Osteoblast (primary cell): ENCODE data around the gene SELENOP. TPM values are rescaled to one million over a fixed set of nuclear protein-coding genes. Genes with fewer than 3 reads are reported as not detected.

Experiments used
- DNase-seq: peaks from one replicate; pipeline ENCODE4 v3.0.0; 2011; ENCODE audit warnings: low spot score, mixed read lengths; ENCODE audit not compliant: insufficient read length; ENCODE audit errors: missing footprints
- H2AFZ ChIP-seq: 2 replicates; pipeline ENCODE4 v1.6.0; 2011; ENCODE audit warnings: mild to moderate bottlenecking, low read length
- H3K27ac ChIP-seq: 2 replicates; pipeline ENCODE4 v1.5.1; 2011; ENCODE audit warnings: mild to moderate bottlenecking, low read depth, low read length, moderate library complexity
- H3K27me3 ChIP-seq: 2 replicates; pipeline ENCODE4 v1.6.0; 2012; ENCODE audit warnings: mild to moderate bottlenecking, control low read depth, inconsistent platforms, low read length, moderate library complexity; ENCODE audit not compliant: insufficient read depth
- H3K36me3 ChIP-seq: 2 replicates; pipeline ENCODE4 v1.5.1; 2011; ENCODE audit warnings: mild to moderate bottlenecking, low read length, control low read depth, moderate library complexity; ENCODE audit not compliant: insufficient read depth
- H3K4me1 ChIP-seq: 2 replicates; pipeline ENCODE4 v1.5.1; 2011; ENCODE audit warnings: mild to moderate bottlenecking, low read length, control low read depth, moderate library complexity; ENCODE audit not compliant: insufficient read depth
- H3K4me2 ChIP-seq: 2 replicates; pipeline ENCODE4 v1.6.0; 2011; ENCODE audit warnings: mild to moderate bottlenecking, low read length; ENCODE audit not compliant: insufficient read depth
- H3K4me3 ChIP-seq: fragments of 200-600 bp; sonication (generic); 3 replicates; pipeline ENCODE4 v1.5.1; 2012; ENCODE audit warnings: mild to moderate bottlenecking, low read length, inconsistent platforms; ENCODE audit not compliant: insufficient read depth
- H3K79me2 ChIP-seq: 2 replicates; pipeline ENCODE4 v1.6.0; 2012; ENCODE audit warnings: mild to moderate bottlenecking, low read length, control low read depth, inconsistent platforms; ENCODE audit not compliant: insufficient read depth
- H3K9me3 ChIP-seq: 2 replicates; pipeline ENCODE4 v1.5.1; 2011; ENCODE audit warnings: low read depth, low read length, control low read depth
- H4K20me1 ChIP-seq: 2 replicates; pipeline ENCODE4 v1.6.0; 2012; ENCODE audit warnings: mild to moderate bottlenecking, low read length, control low read depth; ENCODE audit not compliant: insufficient read depth
- total RNA-seq: library from RNA; depleted of rRNA; stranded (reverse); fragments of >200 nt; gene quantifications from 2 replicates; pipeline ENCODE4 v1.2.3, GENCODE V29; 2012
- TF ChIP-seq, protein P1 (sequence below): IDR thresholded peaks from 2 replicates; pipeline ENCODE4 v1.5.1; 2011; ENCODE audit warnings: mild to moderate bottlenecking, low read depth, low read length, moderate library complexity; ENCODE audit errors: extremely low read depth

Gene SELENOP
- total RNA-seq, 1 donor, result 171 TPM

DNA sequence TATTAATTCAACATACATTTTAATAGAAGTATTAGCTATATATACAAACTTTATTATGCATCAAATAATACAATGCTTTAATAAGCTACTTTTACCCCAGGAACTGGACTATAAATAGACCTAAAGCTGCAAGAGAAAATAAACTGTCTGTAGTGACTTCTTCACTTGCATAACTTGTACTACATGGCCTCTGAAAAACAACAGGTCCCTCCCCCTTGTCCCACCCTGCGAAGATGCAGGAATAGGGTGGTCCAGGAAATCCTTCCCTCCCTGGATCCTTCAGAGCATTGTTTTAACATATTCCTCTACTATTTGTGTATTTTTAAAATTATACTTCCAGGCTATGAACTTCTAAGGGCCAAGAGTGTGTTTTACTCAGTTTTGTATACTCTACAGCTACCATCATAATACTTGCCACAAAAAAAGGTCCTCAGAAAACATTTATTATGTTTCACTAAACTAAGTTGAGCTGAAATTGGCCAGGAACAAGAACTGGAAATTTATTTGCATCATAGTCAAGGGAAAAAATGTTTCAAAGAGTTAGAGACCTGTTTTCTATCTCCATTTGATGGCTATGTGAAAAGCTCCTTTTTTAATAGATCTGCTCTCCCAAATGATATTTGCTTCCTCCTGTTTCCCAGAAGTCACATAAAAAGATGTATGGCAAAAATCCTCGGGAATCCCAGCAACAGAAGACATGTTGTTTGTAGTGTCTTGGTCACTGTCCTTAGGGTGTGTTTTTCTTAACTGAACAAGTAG, 15.2 kb upstream of the SELENOP start:
- H3K27ac ChIP-seq, result no peak overlapping the region
- H3K79me2 ChIP-seq, result no peaks in the 10 kb centered on the region
- no peaks in the 10 kb centered on the region for H3K4me1 ChIP-seq
- H3K27me3 ChIP-seq, result no peaks in the 10 kb centered on the region
- TF ChIP-seq, protein P1, sequence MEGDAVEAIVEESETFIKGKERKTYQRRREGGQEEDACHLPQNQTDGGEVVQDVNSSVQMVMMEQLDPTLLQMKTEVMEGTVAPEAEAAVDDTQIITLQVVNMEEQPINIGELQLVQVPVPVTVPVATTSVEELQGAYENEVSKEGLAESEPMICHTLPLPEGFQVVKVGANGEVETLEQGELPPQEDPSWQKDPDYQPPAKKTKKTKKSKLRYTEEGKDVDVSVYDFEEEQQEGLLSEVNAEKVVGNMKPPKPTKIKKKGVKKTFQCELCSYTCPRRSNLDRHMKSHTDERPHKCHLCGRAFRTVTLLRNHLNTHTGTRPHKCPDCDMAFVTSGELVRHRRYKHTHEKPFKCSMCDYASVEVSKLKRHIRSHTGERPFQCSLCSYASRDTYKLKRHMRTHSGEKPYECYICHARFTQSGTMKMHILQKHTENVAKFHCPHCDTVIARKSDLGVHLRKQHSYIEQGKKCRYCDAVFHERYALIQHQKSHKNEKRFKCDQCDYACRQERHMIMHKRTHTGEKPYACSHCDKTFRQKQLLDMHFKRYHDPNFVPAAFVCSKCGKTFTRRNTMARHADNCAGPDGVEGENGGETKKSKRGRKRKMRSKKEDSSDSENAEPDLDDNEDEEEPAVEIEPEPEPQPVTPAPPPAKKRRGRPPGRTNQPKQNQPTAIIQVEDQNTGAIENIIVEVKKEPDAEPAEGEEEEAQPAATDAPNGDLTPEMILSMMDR, result no peak
- no peaks in the 10 kb centered on the region for H3K36me3 ChIP-seq
- H2AFZ ChIP-seq, result no peak overlapping the region
- no peaks in the 10 kb centered on the region for H3K9me3 ChIP-seq
- DNase-seq, result no peak
- no peak overlapping the region for H3K4me2 ChIP-seq
- no peaks in the 10 kb centered on the region for H4K20me1 ChIP-seq
- H3K4me3 ChIP-seq, result no peak overlapping the region

DNA sequence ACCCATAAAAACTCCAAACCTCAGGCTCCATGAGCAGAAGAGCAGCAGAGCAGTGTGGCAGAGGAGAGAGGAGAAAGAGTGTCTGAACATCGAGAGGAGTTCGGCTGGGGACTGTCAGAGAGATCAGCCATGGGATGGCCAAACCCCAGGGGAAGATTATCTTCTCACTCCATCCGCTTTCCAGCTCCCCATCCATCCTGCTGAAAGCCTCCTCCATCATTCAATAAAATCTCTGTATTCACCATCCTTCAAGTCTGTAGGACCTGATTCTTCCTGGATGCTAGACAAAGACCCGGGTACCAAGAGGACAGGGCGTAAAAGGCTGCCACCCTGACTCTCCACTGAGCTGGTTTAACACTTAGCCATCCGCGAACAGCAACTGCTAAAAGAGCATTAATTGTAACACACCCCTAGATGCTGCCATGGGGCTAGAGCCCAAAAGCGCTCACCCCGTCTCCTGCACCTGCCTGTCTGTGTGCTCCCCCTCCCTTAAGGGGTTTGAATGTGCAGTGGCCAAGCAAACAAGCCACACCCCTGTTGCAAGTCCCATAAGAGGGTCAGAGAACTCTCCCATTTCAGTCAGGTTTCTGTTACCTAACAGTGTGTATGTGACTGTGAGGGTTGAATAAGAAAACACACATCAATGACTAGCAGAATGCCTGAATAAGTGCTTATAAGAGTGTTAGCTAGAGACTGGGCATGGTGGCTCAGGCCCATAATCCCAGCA, 13.9 kb upstream of the SELENOP start:
- Histone ChIP-seq H3K27me3 (no peaks in the 10 kb centered on the region), H3K36me3 (no peaks in the 10 kb centered on the region), H3K9me3 (no peaks in the 10 kb centered on the region), H4K20me1 (no peaks in the 10 kb centered on the region), H3K4me1 (no peaks in the 10 kb centered on the region), H2AFZ (no peak overlapping the region), H3K27ac (no peak overlapping the region), H3K4me2 (no peak overlapping the region), H3K79me2 (no peaks in the 10 kb centered on the region), H3K4me3 (no peak overlapping the region)
- TF ChIP-seq, protein P1, result no peak
- DNase-seq, result no peak

DNA sequence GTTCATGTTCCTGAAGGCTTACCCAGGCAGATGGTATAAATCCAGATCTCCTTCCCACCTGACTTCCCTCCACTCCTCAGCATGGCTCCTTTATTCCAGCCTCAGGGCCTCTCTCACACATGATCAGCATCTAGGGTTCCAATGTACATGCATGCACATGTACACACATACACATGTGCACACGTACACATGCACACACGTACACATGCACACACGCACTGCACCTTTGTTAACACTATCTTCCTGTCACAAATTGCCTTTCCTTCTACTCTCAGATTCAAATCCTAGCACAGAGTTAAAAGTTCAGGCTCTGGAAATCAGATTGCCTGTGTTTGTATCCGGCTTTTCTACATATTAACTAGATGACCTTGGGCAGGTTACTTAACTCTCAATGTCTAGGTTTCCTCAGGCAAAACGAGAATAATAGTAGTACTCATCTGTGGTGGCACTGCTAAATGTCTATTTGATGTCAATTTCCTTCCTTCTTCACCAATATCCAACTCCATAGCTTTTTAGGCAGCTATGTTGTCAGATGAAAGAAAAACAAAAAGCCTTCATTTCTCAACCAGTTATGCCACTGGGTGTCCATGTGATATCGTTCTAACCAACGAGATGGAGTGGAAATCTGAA, 12.8 kb upstream of the SELENOP start:
- no peaks in the 10 kb centered on the region for H3K4me1 ChIP-seq
- TF ChIP-seq, protein P1, result no peak
- H3K79me2 ChIP-seq, result no peaks in the 10 kb centered on the region
- H3K36me3 ChIP-seq, result no peaks in the 10 kb centered on the region
- no peak overlapping the region for H3K4me2 ChIP-seq
- no peak for DNase-seq
- no peaks in the 10 kb centered on the region for H4K20me1 ChIP-seq
- H2AFZ ChIP-seq, result no peak overlapping the region
- H3K27ac ChIP-seq, result no peak overlapping the region
- no peaks in the 10 kb centered on the region for H3K27me3 ChIP-seq
- no peak overlapping the region for H3K4me3 ChIP-seq
- H3K9me3 ChIP-seq, result no peaks in the 10 kb centered on the region

DNA sequence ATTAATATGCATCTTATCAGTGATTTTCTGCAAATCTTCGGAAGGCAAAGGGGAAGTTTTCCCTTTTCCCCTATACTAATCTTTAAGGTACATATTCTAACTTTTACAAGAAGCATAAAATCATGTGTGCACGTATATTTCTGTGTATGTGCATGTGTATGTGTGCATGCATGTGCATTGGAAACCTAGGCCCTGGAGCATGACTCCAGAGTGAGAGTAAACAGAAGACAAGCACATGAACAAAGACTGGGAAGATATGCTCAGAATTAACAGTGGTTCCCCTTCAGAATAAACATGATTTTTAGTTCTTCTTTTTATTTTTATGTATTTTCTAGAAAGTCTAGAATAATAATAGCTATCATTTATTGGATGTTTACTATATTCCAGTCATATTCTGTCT, 10.9 kb upstream of the SELENOP start:
- H3K27me3 ChIP-seq, result no peaks in the 10 kb centered on the region
- H3K79me2 ChIP-seq, result no peaks in the 10 kb centered on the region
- H3K4me1 ChIP-seq, result no peaks in the 10 kb centered on the region
- H3K9me3 ChIP-seq, result no peaks in the 10 kb centered on the region
- H3K4me3 ChIP-seq, result no peak overlapping the region
- H3K36me3 ChIP-seq, result no peaks in the 10 kb centered on the region
- no peak overlapping the region for H3K4me2 ChIP-seq
- TF ChIP-seq, protein P1, result no peak
- H2AFZ ChIP-seq, result no peak overlapping the region
- DNase-seq, result no peak
- no peaks in the 10 kb centered on the region for H4K20me1 ChIP-seq
- H3K27ac ChIP-seq, result no peak overlapping the region
